Activated T-helper 9 cell treated with anti-CD3 and anti-CD28 coated beads, Interleukin-2, amount 50 U/mL, for 16 hours (primary cell): ENCODE measurements around the gene USHBP1.

Experiments
- DNase-seq: peaks from one replicate; pipeline ENCODE4 v3.0.0-alpha.2; 2020; ENCODE audit warnings: low read depth

USHBP1 gene

DNA sequence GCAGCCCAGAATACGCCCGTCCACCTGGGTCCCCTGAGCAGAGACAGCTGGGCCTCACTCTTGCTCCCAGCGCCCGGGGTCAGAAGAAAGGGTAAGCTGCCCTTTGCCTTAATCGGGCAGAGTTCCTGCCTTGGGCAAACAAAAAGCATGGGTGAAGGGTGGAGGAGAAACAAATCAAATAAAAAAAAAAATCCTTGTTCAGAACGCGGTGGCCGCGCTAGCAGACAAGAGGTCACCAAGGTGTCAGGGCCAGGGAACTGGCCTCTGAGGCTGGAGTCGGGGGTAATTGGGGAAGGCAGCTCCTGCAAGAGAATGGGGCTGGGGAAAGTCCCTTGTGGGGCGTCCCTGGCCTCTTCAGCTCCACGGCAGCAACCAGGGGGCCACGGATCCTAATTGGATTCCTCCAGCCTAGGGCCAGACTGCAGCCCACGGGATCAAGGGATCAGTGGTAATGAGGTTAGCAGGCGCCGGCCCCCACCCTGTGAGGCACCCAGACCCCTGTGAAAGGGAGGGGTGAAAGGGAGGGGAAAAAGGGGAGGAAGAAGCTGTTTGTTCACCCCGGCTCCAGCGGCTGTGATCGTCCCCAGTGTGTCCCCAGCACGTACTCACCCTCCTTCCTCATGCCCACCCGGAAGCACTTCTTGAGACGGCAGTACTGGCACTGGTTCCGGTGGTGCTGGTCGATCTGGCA, 24.3 kb downstream of the USHBP1 start:
- no peak for DNase-seq

DNA sequence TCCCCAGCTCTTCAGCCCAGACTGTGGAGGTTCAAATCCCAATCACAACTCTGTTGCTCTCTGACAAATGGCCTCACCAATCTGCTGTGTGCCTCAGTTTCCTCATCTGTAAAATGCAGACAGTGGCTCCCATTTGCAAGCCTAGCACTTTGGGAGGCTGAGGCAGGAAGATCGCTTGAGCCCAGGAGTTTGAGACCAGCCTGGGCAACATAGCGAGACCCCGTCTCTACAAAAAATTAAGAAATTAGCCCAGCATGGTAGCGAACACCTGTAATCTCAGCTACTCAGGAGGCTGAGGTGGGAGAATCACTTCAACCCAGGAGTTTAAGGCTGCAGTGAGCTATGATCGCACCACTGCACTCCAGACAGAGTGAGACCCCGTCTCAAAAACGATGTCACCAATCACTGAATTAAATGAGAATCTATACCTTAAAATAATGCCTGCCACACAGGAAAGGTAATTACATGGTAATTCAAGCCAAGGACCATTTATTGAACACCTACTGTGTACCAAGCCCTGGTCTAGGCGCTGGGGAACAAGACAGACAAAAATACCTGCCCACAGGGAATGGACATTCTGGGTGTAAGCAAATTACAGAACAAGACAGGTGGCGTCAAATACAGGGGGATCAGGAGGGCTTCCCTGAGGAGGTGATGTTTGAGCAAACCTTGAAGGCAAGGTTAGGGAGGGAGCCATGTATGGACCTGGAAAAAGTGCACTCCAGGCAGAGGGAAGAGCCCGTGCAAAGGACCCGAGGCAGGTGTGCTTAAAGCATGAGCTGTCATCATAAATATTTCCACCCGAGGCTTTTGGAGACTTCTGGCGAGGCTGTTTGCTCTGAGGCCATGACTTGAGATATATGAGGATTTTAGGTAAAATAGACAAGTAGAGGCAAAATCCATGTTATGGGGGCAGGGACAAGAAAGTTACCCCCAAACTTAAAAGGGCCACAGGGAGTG, 26.5 kb downstream of the USHBP1 start:
- no peak for DNase-seq

DNA sequence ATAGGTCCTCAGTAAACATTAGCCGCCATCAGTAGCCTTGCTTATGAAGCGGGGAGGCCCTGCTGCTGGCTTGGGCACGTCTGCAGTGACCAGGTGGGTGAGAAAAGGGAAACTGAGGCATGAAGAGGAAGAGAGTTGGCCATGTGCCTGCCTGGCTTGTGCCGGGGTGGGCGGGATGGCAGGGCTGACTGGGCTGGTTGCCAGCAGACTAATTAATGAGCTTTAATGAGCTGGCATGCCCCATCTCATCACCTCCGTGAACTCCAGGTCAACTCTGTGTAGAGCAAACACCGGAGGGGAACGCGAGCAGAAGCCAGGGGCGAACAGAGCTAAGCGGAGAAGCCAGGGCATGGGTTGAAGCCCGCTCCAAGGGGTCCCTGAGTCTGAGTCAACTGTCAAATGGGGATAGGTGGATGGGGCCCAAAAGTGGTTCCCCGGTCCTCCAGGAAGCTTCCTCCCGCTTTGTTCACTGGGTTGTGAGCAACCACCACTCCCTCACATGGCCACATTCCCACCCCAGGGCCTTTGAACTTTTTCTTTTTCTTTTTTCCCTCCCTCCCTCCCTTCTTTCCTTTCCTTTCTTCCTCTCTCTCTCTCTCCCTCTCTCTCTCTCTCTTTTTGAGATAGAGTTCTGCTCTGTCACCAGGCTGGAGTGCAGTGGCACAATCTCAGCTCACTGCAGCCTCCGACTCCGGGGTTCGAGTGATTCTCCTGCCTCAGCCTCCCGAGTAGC, 27.6 kb downstream of the USHBP1 start:
- DNase-seq: no peak

DNA sequence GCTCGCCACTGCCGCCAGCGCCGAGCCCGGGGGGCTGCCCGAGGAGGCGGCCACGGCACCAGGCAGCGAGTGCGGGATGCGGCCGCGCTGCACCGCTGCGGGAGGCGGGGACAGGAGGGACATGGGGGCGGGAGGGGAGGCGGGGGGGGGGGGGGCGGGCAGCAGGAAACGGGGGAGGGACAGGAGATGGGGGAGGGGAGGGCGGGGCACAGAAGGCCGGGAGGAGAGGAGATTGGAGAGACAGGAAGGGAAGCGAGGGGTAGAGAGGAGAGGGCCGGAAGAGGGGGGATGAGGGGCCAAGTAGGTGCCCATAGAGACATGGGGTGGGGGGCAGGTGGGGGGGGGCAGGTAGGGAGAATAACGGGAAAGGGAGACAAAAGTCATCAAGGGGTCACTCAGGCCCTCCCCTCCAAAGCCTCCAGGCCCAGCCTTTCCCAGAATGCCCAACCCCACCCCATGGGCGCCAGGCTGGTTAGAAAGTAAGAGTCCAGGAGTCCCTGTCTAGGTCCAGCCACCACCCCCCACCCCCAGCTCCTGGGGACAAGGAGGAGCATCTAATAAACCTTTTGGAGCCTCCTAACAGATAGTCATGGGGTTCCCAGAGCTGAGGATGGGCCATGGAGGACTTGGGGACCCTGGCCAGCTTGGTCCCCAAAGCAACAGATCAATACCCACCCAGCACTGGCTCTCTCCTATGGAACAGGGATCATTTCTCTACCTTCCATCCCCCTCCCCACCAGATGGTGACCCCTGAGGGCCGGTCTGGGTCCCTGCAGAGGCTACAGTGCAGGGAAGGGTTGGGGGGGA, 28.4 kb downstream of the USHBP1 start:
- no peak for DNase-seq

DNA sequence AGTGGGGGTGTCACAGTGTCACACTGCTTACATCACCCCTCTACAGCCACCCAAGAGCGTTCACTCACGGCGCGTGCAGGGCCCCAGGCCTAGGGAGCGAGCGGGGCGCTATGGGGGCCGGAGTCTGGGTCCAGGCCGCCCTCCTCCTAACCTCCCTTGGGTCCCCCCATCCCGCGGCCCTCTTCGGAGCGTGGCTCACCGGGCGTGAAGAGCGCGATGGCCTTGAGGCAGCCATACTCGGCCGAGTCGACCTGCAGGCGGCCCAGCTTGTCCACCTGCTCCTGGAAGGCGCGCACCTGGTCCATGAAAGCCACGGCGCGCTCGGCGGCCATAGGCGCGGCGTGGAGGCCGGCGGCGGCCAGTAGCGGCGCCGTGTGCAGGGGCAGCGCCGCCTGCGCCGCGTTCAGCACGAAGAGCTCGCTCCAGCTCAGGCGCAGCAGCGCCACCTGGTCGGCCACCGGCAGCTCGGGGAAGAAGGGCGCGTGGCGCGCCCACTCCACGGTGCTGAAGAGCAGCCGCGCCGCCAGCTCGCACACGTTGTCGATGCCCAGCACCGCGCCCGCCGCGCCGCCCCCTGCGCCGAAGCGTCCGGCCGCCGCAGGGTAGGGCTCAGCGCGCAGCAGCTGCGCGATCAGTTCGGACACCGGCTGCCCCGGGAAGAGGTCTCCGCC, 29.1 kb downstream of the USHBP1 start:
- peak; percentile 64 for DNase-seq

DNA sequence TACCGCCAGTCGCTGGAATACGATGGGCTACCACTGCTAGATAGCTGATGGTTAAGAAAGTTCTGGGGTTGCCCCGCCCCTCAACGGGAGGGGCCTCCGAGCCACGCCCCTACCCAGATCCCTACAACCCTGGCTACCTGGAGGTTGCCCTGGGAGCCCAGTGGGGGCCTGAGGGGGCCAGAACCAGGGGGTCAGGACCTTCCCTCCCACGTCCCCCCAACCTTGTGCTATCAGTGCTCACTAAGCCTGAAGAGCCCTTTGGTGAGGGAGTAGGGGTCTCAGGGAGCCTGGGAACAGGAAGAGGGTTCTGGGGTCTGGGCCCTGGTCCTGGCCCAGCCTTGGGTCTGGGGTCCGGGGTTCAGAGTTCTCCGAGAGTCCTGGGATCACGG, 29.6 kb downstream of the USHBP1 start:
- DNase-seq: peak; percentile 51

DNA sequence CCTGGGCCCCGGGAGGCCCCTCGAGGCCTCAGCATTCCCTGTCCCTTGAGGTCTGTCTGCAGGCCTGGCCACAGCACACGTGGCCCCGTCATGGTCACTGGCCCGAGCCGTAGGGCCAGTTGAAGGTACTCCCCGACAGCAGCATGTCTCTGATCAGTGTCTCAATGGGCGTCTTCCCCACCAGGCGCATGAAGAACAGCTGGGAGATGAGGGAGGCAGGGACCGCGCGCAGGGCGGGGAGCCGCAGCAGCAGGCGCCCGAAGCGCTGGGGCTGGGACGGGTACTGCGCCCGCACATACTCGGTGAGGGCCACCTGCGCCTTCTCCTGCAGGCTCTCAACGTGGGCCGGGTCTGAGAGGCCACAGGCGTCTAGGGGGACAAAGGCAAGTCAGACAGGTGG, 32.3 kb downstream of the USHBP1 start:
- no peak for DNase-seq

DNA sequence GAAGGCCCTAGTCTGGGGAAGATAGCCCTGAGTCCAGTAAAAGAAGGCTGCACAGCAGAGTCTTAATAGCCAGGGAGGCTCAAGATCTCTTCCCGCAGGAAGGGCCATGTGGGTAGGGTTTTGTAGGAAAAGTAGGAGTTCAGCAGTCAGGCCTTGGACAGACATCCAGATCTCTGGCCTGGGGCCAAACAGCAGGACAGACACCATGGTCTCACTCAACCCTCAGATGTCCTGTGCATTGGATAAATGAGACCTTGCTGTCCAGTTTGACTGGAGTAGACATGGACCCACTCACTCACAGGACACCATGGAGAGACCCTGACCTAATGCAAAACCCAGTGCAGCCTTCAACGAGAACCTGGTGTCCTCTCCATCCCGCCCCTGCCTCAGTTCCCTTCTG, 34.7 kb downstream of the USHBP1 start:
- DNase-seq: no peak

DNA sequence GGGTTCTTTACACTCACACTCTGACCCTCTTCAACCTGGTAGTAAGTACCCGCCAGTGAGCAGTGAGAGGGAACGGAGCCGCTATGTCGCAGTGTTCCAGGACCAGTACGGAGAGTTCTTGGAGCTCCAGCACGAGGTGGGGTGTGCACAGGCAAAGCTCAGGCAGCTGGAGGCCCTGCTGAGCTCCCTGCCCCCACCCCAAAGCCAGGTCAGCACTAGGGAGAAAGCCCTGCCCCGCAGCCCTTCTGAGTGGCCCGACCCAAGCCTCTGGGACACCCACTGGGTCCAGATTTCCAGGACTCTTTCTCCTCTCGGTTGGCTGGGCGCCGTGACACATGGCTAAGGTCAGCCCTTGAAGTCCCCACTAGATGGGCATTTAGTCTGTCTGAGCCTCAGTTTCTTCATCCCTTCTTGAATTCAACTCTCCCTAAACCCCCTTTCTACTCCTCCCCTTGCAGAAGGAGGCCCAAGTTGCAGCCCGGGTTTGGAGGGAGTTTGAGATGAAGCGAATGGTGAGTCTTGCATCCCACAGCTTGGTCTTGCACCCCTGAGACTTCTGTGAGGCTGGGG, 36.7 kb downstream of the USHBP1 start:
- no peak for DNase-seq

DNA sequence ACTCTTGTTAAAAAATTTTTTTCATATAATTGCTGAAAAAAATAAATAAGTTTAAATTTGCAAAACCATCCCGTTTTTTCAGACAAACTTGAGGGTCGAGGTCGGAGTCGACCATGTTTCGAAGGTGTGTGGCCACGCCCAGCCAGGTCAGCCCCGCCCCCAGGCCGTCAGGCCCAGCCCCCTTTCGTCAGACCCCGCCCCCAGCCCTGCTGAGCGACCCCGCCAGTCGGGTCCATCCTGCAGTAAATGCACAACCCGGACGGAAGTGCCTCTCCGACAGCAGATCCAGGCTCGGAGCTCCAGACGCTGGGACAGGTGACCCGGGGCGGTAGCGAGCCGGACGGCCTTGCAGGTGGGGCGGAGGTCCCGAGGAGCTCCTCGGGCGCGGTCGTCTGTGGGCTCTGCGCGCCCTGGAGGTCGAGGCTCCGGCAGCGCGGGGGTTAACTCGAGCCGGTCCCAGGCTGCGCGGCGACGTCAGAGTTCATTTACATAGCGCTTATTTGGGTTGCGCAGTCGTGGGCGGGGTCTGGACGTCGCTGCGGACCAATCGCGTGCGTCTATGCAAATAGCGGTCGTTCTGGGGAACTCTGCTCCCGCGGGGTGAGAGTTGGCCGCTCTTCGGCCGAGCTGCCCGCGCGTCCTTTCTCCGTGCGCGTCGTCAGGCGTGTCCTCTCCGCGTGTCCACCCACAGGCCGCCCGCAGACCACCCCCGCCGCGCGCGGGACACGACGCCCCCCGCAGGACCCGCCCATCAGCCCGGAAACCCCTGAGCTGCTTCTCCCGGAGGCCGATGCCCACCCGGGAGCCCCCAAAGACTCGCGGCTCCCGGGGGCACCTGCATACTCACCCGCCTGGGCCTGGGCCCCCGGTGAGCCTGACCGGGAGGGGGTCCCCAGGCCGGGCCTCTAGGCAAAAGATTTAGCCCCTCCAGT, 38.3 kb downstream of the USHBP1 start, which contains the start of gene OCEL1:
Gene OCEL1 (plus strand): TSS at position 225 of the 932 bp plus-strand sequence. CDS start 22 bp downstream, at position 247.
- peak; percentile 94 for DNase-seq

DNA sequence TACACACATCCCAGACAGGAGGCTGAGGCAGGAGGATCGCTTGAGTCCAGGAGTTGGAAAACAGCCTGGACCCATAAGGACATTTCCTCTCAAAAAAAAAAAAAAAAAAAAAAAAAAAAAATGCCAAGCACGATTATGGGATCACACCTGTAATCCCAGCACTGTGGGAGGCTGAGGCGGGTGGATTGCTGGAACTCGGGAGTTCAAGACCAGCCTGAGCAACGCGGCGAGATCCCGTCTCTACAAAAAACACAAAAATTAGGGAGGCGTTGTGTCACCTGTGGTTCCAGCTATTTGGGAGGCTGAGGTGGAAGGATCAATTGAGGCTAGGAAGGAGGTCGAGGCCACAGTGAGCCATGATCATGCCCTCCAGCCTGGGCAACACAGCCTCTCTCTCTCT, 39.5 kb downstream of the USHBP1 start:
- no peak for DNase-seq

DNA sequence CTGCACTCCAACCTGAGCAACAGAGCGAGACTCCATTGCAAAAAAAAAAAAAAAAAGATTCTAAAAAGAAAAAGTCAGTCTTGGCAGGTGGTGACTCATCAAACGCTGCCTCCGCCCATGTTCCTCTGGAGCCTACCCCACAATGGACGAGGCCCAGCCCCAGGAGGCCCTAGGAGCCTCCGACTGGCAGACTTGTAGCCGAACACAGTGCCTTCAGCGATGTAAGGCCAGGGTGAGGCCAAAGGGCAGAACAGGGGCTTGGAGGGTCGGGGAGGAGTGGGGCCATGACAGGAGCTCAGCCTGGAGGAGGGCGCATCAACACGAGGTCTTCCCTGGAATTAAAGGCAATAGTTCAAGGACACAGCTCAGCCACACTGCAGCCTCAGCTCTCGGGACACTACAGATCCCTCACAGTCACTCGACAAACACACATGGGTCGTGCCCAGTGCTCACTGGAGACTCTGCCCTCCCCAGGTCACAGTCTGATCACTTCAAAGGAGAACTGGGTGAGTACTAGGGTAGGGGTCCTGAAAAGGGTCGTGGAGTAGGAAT, 44.3 kb downstream of the USHBP1 start:
- no peak for DNase-seq

DNA sequence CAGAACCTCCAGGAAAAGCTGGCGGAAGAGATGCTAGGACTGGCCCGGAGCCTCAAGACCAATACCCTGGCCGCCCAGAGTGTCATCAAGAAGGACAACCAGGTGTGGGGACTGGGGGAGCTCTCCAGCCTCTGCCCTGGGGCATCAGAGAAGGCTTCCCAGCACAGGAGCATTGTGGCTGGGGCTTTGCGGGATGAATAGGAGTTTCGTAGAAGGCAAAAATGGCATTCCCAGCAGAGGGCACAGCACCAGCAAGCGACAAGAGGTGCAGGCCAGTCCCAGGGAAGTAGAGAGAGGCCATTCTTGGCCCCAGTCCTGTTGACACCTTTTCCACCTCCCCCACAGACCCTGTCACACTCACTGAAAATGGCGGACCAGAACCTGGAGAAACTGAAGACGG, 45.3 kb downstream of the USHBP1 start:
- DNase-seq: no peak

DNA sequence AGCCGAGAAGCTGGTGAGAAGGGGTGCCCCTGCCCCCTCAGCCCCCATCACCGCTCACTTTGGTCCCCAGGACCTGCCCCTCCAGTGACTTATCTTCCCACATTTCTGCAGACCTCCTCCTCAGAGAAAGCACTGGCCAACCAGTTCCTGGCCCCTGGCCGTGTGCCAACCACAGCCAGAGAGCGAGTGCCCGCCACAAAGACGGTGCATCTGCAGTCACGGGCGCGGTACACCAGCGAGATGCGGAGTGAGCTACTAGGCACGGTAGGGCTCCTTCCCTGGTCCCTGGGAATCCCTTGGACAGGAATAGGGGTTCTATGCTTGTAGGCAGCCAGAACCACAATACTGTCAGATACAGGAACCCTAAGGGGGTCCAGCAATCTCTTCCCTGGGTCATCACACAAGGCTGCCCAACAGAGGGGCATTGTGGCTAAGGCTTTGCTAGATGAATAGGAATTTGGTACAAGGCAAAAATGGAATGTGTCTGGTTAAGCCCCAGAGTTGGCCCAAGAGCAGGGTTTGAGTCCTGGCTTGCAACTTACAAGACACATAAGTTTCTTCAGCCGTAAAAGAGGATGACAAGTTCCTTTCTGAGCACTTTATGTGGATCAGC, 48.4 kb downstream of the USHBP1 start:
- no peak for DNase-seq

DNA sequence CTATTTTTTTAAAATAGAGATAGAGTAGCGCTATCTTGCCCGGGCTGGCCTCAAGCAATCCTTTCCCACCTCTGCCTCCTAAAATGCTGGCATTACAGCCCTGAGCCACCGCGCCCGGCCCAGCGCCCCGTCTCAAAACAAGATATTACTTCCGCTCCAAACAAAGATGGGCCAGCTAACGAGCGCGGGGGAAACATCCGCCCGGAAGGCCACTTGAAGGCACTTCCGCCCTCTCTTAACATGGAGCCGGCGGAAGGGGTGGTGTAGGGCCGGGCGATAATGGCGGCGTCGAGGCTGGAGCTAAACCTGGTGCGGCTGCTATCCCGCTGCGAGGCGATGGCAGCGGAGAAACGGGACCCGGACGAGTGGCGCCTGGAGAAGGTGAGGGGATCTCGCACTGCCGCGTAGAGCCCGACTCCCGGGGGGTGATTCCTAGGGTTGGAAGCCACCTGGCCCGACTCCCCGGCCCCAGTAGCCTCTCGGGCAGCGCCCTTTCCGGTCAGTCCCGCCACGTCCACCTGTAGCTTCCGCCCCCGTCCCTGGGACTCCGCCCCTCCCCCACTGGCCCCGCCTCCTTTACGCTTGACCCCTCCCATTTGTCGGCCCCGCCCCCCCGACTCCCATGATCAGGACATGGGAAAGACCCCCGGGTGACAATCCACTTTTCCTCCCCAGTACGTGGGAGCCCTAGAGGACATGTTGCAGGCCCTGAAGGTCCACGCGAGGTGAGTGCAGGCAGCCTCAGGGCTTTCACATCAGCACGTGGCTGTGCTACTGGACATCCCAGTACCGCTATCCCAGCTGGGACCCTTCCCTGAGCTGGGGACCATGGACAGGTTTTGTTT, 49.2 kb downstream of the USHBP1 start, which contains the start of gene USE1:
Gene USE1 (plus strand): TSS at position 231 of the 845 bp plus-strand sequence. CDS start 49 bp downstream, at position 280.
- peak; percentile 80 for DNase-seq

DNA sequence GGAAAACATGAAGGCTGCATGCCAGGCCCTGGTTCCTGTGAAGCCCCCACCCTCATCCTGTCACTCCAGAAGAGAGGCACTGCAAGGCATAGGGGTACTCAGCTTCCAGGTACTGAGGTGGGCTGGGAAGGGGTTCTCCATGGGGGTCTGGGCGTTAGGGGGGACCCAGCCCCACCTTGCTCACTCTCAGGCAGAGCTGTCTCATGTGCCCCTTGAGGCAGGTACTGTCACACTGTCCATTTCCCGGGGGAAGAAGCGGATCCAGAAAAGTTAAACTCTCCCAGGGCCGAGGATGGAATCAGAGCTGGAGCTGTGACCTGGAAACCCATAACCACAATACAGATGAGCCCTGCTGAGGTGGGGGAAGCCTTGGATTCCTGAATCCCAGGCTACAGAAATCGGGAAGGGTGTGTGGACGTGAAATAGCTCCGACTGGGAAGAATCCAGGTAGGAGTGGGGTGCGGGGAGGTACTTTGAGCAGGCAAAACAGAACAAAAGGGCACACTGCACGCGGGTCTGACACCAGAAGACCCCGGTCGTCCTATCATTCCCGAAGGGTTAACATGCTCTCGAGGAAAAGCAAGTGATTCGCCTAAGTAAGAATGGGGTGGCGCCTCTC, 49.9 kb downstream of the USHBP1 start:
- DNase-seq: no peak

DNA sequence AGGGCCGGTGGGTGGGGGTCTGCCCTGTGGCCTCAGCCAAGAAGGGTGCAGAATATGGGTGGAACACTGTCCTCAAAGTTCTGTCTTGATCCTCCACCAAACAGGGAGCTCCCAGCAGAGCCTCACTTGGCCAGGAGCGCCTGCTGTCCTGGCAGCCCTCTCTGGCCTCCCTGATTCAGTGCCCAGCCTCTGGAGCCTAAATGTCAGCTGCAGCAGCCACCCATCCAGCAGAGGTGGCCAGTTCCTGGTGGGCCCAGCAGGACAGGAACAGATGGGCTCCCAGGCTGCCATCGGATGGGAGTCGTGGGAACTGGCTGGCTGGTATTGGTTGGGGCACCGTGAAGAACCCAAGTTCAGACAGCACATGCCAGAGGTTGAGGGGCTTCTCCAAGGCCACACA, 51.2 kb downstream of the USHBP1 start:
- DNase-seq: no peak
